K562 (cell line): ENCODE results near the gene LAMA2. TPM values are rescaled to one million over a fixed set of nuclear protein-coding genes. Genes with fewer than 3 reads are reported as not detected.

Experiments used
- ATAC-seq: fragments of 200-7000 bp; cut with Tn5 transposase; 3 replicates; pipeline ENCODE4 v1.9.1; 2020; ENCODE audit warnings: moderate library complexity
- BruUV-seq: library from RNA; stranded (reverse); fragments of 400-500 nt; replicated peaks from 2 replicates; lab custom pipeline; 2021; lab: Mats Ljungman, UMichigan
- CTCF ChIA-PET: fragments of 300-600 bp; formaldehyde crosslinking; extraction: SDS; loops from one replicate; lab custom pipeline; 2021; ENCODE audit warnings: low intra/inter-chr PET ratio; lab: Yijun Ruan, JAX
- POLR2A ChIA-PET: fragments of 300-600, 350-650 bp; sonication (Branson Sonifier 250); formaldehyde crosslinking; extraction: SDS; loops from one replicate; lab custom pipeline; 2021; ENCODE audit warnings: antibody characterized with exemption, inconsistent platforms; lab: Yijun Ruan, JAX
- DNase-seq, 4 experiments: peaks; one replicate each; pipeline versions ENCODE4 v3.0.0 to v3.0.0-alpha.2; 2011 to 2018; ENCODE audit warnings: low spot score in 3 of 4, mixed read lengths in 3 of 4; ENCODE audit errors: extremely low read depth in 1 of 4
- FAIRE-seq: peaks from 2 replicates; lab custom pipeline; 2011; peaks lifted over from hg19 to GRCh38; lab: Jason Lieb, UNC
- H2AFZ ChIP-seq: 2 replicates; pipeline ENCODE4 v1.6.0; 2011; ENCODE audit warnings: low read depth, low read length, control low read depth, inconsistent platforms
- H3K27ac ChIP-seq: fragments of 200-600 bp; 3 replicates; pipeline ENCODE4 v1.8.0; 2011; ENCODE audit warnings: low read depth, mild to moderate bottlenecking, control low read depth, inconsistent platforms, low read length, moderate library complexity, mixed read lengths; ENCODE audit errors: extremely low read depth
- H3K27me3 ChIP-seq, 2 experiments: fragments of 300-600 bp in 1 of 2; 2 replicates in 1 of 2; 3 replicates in 1 of 2; pipeline versions ENCODE4 v1.6.0 to v1.8.0; 2011; ENCODE audit warnings: inconsistent platforms in 2 of 2, low read length in 2 of 2, mild to moderate bottlenecking in 1 of 2, mixed read lengths in 1 of 2, moderate library complexity in 1 of 2; ENCODE audit not compliant: control insufficient read depth in 2 of 2, insufficient read depth in 2 of 2
- H3K36me3 ChIP-seq: fragments of 300-600 bp; 3 replicates; pipeline ENCODE4 v1.8.0; 2011; ENCODE audit warnings: mild to moderate bottlenecking, low read length, inconsistent platforms; ENCODE audit not compliant: control insufficient read depth, insufficient read depth
- H3K4me1 ChIP-seq, 2 experiments: fragments of 200-600 bp in 1 of 2; replicated peaks in 1 of 2; 2 replicates in 1 of 2; 3 replicates in 1 of 2; pipeline versions ENCODE4 v1.5.1 to v1.8.0; 2011; ENCODE audit warnings: inconsistent platforms in 2 of 2, low read length in 2 of 2, mild to moderate bottlenecking in 1 of 2, mixed read lengths in 1 of 2, moderate library complexity in 1 of 2; ENCODE audit not compliant: control insufficient read depth in 2 of 2, insufficient read depth in 2 of 2
- H3K4me2 ChIP-seq: 2 replicates; pipeline ENCODE4 v1.6.1; 2011; ENCODE audit warnings: low read length, control low read depth, inconsistent platforms, mixed read lengths; ENCODE audit not compliant: insufficient read depth
- H3K4me3 ChIP-seq: fragments of 200-600 bp; sonication (generic), shearing (Covaris generic); 2 replicates; pipeline ENCODE4 v1.5.1; 2016; ENCODE audit warnings: control low read depth, inconsistent platforms
- H3K79me2 ChIP-seq: fragments of 200-600 bp; 3 replicates; pipeline ENCODE4 v1.8.0; 2011; ENCODE audit warnings: low read length, inconsistent platforms; ENCODE audit not compliant: control insufficient read depth, insufficient read depth
- H3K9ac ChIP-seq, 2 experiments: 2 replicates each; pipeline versions ENCODE4 v1.6.0 to v1.6.1; 2011; ENCODE audit warnings: low read depth in 2 of 2, low read length in 2 of 2, control low read depth in 1 of 2, inconsistent platforms in 1 of 2, mild to moderate bottlenecking in 1 of 2, mixed read lengths in 1 of 2; ENCODE audit not compliant: insufficient read depth in 1 of 2
- H3K9me1 ChIP-seq: one replicate; pipeline ENCODE4 v1.6.0; 2011; ENCODE audit warnings: inconsistent platforms, mild to moderate bottlenecking, low read length, moderate library complexity; ENCODE audit not compliant: control insufficient read depth, insufficient read depth
- H3K9me3 ChIP-seq: replicated peaks from 2 replicates; pipeline ENCODE4 v1.5.1; 2011; ENCODE audit warnings: low read depth, low read length, inconsistent platforms; ENCODE audit not compliant: control insufficient read depth, insufficient read depth
- H4K20me1 ChIP-seq: replicated peaks from 2 replicates; pipeline ENCODE4 v1.6.1; 2011; ENCODE audit warnings: low read length, inconsistent platforms, mixed read lengths; ENCODE audit not compliant: control insufficient read depth, insufficient read depth
- CHD7 ChIP-seq: fragments of 200-600 bp; sonication (generic); IDR thresholded peaks from one replicate; pipeline ENCODE4 v1.6.1; 2012; ENCODE audit warnings: mild to moderate bottlenecking, low read depth, low read length, inconsistent platforms
- MCM3 ChIP-seq: fragments of 450-650 bp; IDR thresholded peaks from 2 replicates; pipeline ENCODE4 v1.6.1; 2016
- PCBP2 ChIP-seq: fragments of 200-400 bp; formaldehyde crosslinking; IDR thresholded peaks from 2 replicates; pipeline ENCODE4 v1.6.1; 2018; ENCODE audit warnings: low read length, low read depth, mild to moderate bottlenecking, moderate library complexity; ENCODE audit not compliant: poor library complexity, severe bottlenecking
- TSC22D4 ChIP-seq: fragments of 450-650 bp; IDR thresholded peaks from 2 replicates; pipeline ENCODE4 v1.6.1; 2016; ENCODE audit warnings: missing genetic modification characterization, missing biosample characterization, control low read depth
- ZMIZ1 ChIP-seq, 2 experiments: fragments of 150-350 bp in 1 of 2; IDR thresholded peaks; 2 replicates each; pipeline ENCODE4 v1.6.1; 2012 to 2016; ENCODE audit warnings: low read depth in 2 of 2, low read length in 2 of 2, mild to moderate bottlenecking in 1 of 2, moderate library complexity in 1 of 2
- ZNF212 ChIP-seq: fragments of 450-650 bp; formaldehyde crosslinking; IDR thresholded peaks from 2 replicates; pipeline ENCODE4 v1.4.0; 2020; ENCODE audit warnings: mild to moderate bottlenecking
- WGBS: fragments of 100-300 bp; shearing (Covaris generic); methylation state at CpG from one replicate; pipeline ENCODE4 v1.1.6; 2016; ENCODE audit warnings: low coverage, mixed read lengths; ENCODE audit not compliant: insufficient coverage; ENCODE audit errors: missing lambda C conversion rate; 5-methylcytosine and 5-hydroxymethylcytosine counted together
- in situ Hi-C: fragments of 300-500 bp; cut with MboI; formaldehyde crosslinking; loops from 4 replicates; pipeline ENCODE4 v1.15.0; 2018; ENCODE audit warnings: inconsistent platforms, mixed read lengths
- intact Hi-C: fragments of 100-400 bp; cut with micrococcal nuclease; formaldehyde crosslinking; loops from 2 replicates; pipeline ENCODE4 v1.14.2; 2022
- polyA plus RNA-seq, 8 experiments: library from polyadenylated mRNA; depleted of rRNA in 4 of 8; stranded (reverse) in 5 of 8; unstranded in 3 of 8; fragments of >200 nt; fragmentation: Nextera tagmentation in 2 of 8; fragmentation: Illumina TruSeq in 1 of 8; extraction: Ambion mirVana in 2 of 8; extraction: Trizol in 1 of 8; gene quantifications; 2 replicates each; pipeline versions ENCODE4 v1.2.1 to v1.2.3, GENCODE V29; 2011 to 2014; ENCODE audit warnings: inconsistent platforms in 1 of 8, missing spikeins in 1 of 8
- total RNA-seq, 7 experiments: library from RNA; depleted of rRNA in 6 of 7; stranded (reverse); fragments of >200 nt in 6 of 7; fragmentation: Illumina TruSeq in 2 of 7; extraction: Trizol in 2 of 7; gene quantifications; 2 replicates each; pipeline versions ENCODE4 v1.2.1 to v1.2.3, GENCODE V29; 2011 to 2021; ENCODE audit warnings: low replicate concordance in 1 of 7

Gene LAMA2
- total and polyA plus RNA-seq, 9 of the 15 experiments (the other 6 are each of a cell fraction or from before 2014, with no cell fraction given) = 0.04 to 1.5 (median 0.36) TPM

GRCh38 chr6:129007701-129008373 is 124.9 kb downstream of the LAMA2 start:
- in situ Hi-C loops (no loop called here), intact Hi-C loops (no loop called here)
- Histone ChIP-seq H3K9me3 (no peaks in the 10 kb centered on the region), H3K36me3 (no peaks in the 10 kb centered on the region), H3K4me3 (no peak overlapping the region), H4K20me1 (no peaks in the 10 kb centered on the region), H3K27me3 (no peaks in the 10 kb centered on the region), H2AFZ (no peak overlapping the region), H3K79me2 (no peaks in the 10 kb centered on the region), H3K4me2 (no peak overlapping the region), H3K9ac (no peak overlapping the region), H3K27ac (no peak overlapping the region), H3K4me1 (no peaks in the 10 kb centered on the region), H3K9me1 (no peaks in the 10 kb centered on the region)
- ATAC-seq (no peak), DNase-seq (no peak), FAIRE-seq (no peak)
- ChIA-PET CTCF (no interaction called here), POLR2A (no interaction called here)
- WGBS = 0% methylated on average over 4 of the region's 4 CpGs
- no TSS peak for BruUV-seq
- TF ChIP-seq ZNF212 (CRISPR knock-in tag) = no peak
- TF ChIP-seq TSC22D4 (tag) = no peak
- no peak for TF ChIP-seq CHD7
- no peak for TF ChIP-seq ZMIZ1 (IDR thresholded peaks at IDR 0.05; ENCODE audit: low read depth in 2 of 2, low read length in 2 of 2)
- TF ChIP-seq MCM3 = no peak
- TF ChIP-seq PCBP2 = no peak
